DMS53 (cell line): ENCODE results near the gene LCORL.
"Not testable (repeated sequence)": the region's sequence is repeated elsewhere in the genome, so short reads cannot be mapped to it uniquely, and the experiment has no call there.

Experiments used
- DNase-seq: peaks from one replicate; lab custom pipeline; 2025; lab: John Stamatoyannopoulos, UW

Gene LCORL

DNA sequence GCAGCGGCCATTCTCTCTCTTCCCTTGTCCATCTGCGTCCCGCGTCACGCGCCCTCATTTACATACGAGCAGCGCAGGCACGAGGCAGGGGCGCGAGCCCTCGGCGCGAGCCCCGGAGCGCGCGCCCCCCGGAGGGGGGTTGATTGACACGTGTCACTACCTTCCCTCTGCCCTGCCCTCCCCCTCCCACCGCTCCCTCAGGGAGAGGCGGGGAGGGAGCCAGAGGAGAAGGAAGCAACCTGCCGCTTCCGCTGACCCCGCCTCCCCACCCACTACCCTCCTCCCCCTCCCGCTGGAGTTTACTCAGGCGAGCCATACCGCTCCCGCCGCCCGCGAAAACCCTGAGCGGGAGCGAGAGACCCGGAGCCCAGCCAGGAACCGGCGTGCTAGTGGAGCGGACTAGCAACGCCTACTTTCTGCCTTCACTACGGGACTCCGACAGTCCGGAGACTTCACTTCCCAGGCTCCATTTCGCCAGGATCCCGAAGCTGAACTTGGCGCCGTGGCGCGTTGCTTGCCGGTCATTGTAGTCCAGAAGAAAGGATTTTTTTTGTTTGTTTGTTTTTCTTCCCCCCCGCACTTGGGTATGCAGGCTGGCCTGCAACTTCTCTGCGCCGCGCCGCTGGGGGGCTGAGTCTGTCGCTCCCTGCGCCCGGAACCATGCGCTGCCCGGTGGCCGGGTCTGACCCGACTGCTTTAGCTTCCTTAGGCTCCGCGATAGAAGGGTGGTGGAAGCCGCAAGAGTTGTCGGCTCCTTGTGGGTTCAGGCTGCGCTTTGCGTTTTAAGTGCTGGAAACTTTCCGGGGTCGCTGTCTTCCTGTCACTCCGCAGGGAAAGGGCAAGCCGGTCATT, at the start of gene LCORL:
TSS of gene LCORL (minus strand) at position 36 of the 852 bp plus-strand sequence. CDS start at position 32, 4 bp downstream.
- DNase-seq: peak; percentile 100

DNA sequence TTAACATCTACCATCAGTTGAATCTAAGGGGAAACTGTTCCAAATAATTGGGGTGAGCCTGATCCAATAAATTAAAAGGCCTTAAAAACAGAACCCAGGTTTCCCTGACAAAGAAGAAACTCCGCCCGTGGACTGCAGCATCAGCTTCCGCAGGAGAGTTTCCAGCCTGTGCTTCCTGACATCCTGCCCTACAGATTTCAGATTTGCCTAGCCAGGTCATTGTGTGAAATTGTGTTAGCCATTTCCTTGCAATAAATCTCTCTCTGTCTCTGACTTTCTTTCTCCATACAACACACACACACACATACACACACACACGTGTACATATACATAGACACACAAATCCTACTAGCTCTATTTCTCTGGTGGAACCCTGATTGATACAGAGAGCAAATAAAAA, 48.3 kb upstream of the LCORL start:
- DNase-seq: no peak

DNA sequence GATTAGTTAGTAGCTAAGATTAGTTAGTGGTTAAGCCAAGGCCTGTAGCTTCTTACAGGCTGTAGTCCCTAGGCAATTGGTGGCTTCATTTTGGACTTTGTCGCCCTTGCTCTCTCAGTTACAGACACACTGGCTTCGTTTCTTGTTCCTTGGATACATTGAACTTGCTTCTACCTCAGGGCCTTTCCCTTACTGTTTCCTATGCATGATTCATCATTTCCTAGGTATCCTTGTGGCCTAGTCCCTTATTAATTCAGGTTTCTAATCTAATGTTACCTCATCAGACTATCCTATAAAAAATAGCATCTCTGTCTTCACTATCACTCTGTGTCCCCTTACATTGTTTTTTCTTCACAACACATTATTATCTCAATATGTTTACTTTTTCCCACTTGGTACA, 45.5 kb upstream of the LCORL start:
- no peak for DNase-seq

DNA sequence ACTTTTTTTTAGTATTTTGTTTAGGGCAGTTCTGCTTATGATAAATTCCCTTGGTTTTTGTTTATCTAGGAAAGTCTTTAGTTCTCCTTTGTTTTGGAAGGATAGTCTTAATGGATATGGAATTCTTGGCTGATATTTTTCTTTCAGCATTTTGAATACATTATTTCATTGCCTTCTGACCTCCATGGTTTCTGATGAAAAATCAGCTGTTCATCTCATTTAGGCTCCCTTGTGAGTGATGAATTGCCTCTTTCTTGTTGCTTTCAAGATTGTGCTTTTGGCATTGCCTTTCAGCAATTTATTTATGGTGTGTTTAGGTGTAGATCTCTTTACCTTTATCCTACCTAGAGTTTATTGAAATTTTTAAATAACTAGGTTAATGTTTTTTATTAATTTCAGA, 41.5 kb upstream of the LCORL start:
- peak; percentile 11 for DNase-seq

DNA sequence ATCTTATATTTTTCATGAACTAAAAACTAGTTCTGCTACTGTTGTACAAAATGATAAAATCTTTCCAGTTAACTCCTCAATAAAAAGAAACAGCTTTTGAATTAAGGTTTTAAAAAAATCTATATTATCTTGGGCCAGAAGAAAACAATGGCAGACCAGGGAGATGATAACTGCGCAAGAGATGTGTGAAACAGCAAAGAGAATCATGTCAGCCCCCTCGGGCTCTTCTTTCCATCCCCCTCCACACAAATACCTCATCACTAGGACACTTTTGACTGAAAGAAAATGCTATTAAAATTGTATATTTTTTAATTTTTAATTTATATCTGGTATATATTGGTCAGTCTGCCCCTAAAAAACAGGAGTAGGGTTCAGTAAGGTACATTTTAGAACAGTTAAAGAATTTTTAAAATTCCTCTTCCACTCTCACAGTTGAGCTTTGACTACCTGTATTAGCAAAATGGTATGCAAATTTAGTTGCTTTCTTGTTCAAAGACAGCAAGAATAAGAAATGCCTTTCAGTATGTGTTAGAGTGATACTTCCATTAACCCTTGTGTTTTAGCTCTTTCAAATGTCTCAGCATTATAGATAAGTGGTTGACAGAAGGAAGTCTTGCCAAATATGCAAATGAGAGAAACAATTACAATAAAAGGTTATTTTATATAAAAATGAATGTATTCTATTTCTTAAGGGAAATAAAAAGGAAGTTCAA, 36.4 kb upstream of the LCORL start:
- no peak for DNase-seq

DNA sequence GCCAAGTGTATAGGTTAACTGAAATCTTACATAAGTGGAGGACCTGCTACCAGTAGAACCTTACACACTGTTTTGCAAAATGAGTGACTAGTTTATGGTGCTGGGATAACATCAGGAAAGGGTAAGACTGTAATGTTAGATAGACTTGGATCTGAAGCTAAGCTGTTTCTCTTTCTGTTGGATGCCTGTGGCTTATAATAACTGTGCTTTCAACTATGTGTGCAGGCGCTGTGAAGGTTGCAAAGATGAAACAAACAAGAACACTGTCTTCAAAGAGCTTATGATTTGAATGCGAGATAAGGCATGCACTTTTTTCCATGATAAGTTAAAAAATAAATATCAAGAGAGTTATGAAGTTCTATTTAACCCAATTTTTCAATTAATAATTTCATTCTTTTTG, 34.5 kb upstream of the LCORL start:
- no peak for DNase-seq

DNA sequence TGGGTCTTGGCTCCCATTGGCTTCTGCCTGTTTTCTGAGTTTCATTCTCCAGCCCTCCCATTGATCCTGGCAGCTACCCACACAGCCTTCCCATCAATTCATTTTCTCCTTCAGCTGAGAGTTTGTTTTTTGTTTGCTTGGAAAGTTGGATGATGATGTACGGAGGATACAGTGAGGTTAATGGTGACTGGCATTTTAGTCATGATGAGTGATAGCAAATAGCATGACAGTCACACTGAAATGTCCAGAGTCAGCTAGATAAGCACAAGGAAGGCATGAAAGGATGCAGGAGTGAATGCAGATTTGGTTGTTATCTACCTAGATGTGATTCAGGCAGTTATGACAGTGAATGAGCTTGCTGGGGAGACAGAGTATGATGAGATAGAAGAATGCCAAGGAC, 30.6 kb upstream of the LCORL start:
- DNase-seq: no peak

DNA sequence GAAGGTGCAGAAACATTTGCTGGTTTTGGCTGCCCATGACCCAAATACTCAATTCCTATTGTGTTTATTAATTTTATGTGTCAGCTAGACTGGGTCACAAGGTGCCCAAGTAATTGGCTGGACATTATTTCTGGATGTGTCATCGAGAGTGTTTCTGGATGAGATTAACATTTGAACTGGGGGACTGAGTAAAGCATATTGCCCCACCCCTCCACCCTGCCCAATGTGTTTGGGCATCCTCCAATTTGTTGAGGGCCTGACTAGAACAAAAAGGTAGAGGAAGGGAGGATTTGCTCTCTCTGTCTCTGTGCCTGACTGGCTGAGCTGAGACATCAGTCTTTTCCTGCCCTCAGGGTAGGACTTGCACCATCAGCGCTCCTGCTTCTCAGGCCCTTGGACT, 29.7 kb upstream of the LCORL start:
- no peak for DNase-seq

DNA sequence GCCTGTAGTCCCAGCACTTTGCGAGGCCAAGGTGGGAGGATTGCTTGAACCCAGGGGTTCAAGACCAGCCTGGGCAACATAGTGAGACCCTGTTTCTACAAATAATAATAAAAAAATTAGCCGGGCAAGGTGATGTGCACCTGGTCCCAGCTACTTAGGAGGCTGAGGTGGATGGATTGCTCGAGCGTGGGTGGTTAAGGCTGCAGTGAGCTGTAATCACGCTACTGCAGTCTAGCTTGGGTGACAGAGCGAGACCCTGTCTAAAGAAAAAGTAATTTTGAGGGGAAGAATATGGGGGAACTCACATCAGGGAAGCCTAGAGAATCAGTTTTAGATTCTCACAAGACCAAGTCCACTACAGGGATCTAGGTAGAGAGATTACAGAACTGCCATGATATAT, 28.9 kb upstream of the LCORL start:
- DNase-seq: no peak

DNA sequence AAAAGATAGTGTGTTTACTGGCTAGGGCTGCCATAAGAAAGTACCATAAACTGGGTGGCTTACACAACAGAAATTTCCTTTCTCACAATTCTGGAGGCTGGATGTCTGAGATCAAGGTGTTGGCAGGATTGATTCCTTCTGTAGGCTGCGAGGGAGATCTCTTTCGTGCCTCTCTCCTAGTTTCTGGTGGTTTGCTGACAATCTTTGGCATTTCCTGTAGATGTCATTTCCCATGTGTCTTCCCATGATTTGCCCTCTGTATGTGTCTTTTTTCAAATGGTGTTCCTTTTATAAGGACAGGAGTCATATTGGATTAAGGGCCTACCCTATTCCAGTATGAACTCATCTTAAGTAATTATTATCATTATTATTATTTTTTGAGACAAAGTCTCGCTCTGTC, 27.9 kb upstream of the LCORL start:
- no peak for DNase-seq

DNA sequence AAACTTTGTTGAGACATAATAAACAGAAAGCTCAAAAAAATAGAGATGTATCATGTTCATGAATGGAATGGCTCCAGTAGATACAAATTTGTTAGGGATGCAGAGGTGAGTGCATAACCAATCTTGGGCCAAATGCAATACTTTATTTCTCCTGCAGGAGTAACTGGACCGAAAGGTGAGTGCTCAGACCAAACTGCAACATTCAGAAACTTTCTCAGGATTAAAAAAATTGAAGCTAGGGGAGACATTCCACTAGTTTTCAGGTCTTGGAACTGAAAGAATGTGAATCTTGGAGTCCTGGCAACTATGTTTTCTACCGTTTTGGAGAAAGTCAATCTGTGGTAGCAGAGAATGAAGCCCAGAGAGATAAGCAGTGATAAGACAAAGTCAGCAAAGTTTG, 21.2 kb upstream of the LCORL start:
- peak; percentile 38 for DNase-seq

DNA sequence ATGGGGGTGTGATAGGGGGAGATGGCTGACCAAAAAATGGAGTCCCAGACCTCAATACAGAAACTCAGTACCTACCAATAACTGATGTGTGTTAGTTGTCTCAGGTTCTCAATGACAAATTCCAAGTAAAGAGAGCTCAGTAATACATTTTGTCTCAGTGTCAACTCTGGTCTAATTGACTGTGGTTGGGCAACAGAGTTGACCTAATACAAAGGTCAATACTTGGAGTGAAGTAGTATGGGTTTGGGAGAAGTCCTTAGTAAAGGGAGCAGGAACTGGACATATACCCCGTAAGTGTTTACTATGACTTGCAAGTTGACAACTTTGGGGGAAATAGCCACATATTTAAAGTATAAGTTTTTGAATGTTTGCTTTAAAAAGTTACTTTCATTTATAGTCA, 20.5 kb upstream of the LCORL start:
- DNase-seq: no peak

DNA sequence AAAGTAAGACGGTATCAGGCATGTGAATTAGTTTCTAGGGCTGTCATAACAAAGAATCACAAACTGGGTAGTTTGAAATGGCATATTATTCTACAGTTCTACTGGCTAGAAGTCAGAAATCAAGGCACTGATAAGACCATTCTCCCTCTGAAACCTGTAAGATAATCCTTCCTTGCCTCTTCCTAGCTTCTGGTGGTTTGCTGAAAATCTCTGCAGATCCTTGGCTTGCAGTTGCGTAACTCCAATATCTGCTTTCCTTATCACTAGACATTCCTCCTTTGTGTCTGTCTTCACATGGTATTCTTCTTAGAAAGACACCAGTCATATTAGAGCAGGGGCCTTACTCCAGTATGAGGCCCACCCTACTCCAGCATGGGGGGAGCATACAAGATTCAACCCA, 19.6 kb upstream of the LCORL start:
- no peak for DNase-seq

DNA sequence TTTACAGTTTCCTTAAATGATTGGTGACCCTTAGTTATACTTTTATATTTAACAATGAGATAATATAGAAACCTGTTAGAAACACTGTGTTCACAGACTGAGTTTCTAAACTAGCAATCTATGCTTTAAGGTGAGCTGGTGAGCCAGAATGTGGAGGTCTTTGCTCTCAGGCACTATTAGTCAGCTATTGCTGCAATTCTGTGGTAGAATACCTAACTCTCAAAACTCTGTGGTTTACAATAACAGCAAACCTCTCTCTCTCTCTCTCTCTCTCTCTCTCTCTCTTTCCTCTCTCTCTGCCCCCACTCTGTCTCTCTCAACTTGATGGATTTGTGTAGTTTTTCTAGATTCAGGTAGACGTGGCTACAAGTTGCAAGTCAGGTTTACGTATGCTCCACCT, 17.6 kb upstream of the LCORL start:
- DNase-seq: no peak

DNA sequence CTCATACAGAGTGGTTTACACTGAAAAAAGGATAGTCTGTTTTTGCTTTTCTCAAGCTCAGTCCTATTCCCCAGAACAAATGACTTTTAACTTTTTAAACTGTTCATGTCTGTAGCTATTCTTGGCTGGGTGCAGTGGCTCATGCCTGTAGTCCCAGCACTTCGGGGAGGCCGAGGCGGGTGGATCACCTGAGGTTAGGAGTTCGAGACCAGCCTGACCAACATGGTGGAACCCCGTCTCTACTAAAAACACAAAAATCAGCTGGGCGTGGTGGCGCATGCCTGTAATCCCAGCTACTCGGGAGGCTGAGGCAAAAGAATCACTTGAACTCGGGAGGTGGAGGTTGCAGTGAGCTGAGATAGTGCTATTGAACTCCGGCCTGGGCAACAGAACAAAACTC, 14.8 kb upstream of the LCORL start:
- not testable (repeated sequence) for DNase-seq

DNA sequence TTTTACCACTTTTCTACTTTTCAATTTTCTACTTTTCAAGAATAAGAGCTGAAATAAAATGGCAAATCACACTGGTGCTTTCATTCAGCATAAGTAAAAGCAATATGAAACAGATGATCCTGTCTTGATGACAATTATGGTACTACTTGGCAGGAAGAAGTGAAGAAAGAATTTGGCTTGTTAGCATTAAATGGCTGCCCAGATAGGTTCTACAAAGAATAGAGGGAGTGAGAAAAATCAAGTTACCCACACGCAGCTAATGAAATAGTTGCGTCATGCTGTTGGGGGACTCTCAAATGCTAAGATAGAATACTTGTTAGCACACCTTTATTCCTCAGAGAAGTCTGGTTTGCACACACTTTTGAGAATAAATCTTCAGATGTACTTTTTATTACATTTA, 12.5 kb upstream of the LCORL start:
- no peak for DNase-seq

DNA sequence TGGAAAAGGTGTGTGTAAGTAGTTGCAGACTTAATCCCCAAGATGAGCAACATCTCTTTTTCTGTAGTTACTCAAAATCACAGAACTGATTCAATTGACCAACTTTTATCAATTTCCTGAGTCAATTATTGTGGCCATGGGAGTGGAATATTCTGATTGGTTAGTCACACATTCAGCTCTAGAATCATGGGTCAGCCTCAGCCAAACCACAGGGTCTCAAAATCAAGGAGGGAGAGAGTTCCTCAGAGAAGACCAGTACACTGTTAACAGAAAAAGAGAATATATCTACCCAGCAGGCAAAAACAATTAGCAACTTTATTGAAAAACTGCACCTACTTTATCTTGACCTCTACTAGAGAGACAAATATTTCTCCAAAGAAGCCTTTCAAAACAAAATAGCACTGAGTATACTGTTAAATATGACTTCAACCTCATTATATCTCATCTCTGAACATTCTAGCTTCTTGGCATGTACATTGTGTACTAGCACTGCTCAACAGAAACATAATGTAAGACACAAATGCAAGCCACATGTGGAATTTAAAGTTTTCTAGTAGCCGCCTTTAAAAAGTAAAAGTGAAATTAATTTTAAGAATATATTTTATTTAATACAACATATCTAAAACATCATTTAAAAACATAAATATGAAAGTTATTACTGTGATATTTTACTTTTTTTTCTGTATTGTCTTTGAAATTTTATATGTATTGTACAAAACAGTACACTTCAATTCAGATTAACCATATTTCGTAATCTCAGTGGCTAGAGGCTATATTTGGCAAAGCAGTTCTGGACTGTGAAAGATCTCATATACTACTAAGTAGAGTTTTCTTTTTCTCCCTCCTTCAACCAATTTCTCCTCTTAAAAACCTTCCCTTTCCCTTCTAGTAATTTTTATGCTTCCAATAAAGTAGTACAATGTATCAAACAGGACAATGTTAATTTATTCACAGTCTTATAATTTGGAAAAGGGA, 11.8 kb upstream of the LCORL start:
- DNase-seq: no peak

DNA sequence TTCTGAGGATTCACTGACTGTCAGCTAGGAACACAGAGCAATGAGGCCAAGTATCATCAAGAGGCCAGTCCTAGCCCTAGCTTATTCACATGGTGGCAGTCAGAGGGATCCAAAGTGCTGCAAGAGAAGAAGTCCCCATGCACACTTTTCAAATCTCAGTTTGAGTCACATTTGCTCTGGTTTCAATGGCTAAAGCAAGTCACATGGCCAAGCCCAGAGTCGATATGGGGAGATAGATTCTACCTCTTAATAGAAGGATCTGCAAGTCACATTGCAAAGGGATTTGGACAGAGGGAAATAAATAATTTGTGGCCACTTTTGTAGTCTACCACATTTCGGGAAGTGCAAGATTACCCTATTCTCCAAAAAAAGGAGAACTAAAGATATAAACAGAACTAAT, 3.7 kb upstream of the LCORL start:
- DNase-seq: no peak

DNA sequence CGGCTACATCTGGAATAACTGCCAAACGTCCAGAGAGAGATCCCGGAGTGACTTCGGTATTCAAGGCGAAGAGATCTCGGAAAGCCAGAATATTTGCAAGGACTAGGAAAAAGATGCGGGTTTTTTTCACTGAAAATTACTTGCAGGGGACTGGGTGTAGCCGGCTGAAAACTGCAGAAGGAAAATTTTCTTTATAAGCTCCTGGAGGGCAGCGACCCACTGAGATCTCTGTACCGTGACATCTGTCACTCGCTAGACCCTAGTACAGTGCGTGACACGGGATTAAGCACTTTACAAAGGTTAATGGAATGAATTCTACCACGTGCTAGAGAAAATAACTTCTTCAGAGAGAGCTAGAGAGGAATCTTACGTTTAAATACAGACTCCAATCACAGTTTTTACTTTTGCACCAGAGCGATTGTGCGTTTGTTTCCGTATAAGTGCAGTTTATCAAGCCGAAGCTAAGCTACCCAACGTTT, 1.1 kb upstream of the LCORL start:
- DNase-seq: peak; percentile 72

DNA sequence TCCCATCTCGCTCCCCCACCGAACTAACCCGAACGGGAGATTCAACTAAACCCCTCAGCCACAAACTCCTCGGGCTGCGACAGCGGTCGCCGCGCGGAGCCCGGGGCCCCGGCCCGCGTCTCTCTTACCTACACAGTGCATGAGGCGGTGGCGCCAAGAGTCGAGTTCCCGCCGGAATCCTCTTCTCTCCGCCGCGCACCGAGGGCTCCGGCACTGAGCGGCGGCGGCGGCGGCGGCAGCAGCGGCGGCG, 160 bp downstream of the LCORL start:
- DNase-seq: no peak

DNA sequence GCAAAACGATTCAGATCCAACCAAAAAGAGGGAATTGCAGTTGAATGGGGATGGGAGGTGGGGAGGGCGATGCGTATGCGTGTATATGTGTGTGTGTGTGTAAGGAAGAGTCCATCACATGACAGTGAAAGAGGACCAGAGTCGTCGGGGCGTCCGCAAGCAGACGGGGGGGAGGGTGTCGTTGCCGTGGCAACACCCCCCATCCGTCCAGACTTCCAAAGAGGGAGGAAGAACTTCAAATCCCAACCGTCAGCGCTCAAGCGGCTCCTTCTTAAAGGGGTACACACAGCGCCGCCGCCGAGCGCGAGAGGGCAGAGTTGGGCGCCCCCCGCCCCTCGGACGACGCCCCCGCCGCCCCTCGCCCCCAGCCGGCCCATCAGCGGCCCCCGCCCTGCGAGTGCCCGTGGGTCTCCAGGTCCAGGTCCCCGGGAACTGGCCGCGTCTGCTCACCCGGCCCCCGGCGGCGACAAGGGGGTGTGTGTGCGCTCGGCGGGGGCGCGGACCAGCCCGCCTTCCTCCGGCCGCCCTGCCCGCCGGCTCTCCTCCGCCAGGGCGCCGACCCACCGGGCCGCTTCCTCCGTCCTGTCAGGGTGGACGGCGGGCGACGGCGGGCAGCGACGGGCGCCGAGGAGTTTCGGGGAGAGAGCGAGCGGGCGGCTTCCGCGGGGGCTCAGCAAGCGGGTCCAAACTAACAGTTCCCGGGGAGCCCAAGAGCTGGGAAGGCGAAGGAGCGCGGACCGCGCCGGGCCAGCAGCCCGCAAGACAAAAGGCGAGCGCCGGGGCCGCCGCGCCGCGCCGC, 685 bp downstream of the LCORL start:
- peak; percentile 84 for DNase-seq
